HG02798 (cell line): ENCODE results near the gene RSU1.
"Not testable (repeated sequence)": the region's sequence is repeated elsewhere in the genome, so short reads cannot be mapped to it uniquely, and the experiment has no call there.

Experiments
- ATAC-seq: cut with Tn5 transposase; IDR thresholded peaks from one replicate; pipeline ENCODE4 v1.9.1; 2021; ENCODE audit warnings: mild to moderate bottlenecking; ENCODE audit not compliant: unreplicated experiment, poor library complexity

The RSU1 gene

GRCh38 chr10:16788778-16789177, 28.4 kb downstream of the RSU1 start:
- no peak for ATAC-seq

- no peak for ATAC-seq
Observed at GRCh38 chr10:16788125-16788524, 29.1 kb downstream of the RSU1 start.

DNA sequence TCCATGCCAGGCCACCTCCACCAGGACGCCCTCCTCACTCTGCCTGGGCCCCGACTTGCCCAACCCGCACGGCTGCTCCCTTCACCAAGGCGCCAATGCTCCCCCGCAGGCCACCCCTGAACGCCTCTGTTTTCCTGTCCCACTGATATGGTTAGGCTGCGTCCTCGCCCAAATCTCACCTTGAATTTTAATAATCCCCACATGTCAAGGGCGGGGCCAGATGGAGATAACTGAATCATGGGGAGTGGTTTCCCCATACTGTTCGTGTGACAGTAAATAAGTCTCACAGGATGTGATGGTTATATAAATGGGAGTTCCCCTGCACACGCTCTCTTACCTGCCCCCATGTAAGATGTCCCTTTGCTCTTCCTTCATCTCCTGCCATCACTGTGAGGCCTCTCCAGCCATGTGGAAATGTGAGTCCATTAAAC, 29.8 kb downstream of the RSU1 start:
- ATAC-seq = peak; percentile 54

GRCh38 chr10:16780338-16780880, 36.8 kb downstream of the RSU1 start:
- no peak for ATAC-seq

DNA sequence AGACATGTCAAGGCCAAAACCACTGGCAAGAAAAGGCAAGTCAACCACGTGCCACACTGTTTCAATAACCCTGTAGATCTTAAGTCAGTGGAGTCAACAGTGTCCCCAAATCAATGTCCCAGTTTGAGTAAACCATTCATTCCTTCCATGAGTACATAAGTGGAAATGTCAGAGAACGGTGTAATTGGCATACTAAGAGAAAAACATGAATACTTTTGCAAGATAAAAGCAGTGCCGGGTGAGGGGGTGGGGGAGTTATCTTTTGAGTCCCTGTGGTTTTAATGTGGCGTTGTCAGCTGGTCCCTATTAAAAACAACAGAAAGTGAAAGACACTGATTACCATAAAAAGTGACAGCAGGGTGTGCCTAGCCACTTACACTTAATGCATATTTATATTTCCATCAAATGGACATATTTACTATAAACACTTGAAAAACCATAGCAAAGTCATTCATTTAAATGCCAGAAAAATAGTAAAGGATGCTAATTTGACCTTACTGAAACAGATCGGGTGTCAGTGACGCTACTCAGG, 37.8 kb downstream of the RSU1 start:
- peak; percentile 80 for ATAC-seq

DNA sequence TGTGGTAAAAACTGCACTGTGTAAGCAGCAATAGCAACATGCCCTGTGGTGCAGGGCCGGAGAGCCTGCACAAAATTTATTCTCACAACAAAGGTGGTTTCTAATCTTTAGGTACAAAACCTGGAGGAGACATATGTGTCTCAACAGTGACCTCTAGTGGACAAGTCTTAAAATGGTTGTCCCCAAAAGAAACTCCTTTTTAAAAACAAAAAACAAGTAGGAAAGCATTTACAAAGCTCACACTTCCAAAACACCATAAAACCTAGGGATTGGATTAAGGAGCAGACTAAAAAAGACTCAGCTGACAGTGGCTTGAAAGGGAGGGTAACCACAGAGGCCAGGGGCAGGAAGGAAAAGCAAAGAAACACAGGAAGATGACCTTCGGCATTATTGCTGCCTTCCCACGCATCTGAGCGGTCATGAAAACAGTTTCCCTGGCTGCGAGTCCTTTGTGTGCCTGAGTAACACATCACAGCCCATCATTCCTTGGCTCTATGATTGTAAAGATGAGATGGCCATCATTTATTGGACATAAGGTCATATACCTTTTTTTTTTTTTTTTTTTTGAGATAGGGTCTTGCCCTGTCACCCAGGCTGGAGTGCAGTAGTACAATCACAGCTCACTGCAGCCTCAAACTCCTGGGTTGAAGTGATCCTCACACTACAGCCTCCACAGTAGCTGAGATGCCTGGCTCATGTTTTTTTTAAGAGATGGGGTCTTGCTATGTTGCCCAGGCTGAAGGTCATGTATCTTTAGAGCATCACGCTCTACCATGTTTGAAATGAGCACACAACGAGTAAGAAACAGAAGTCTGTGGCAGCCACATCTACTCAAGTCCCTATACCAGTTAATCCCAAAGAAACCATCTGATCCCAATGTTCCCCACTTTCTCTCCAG, 39.5 kb downstream of the RSU1 start:
- peak; percentile 48 for ATAC-seq

- ATAC-seq = no peak
Observed at GRCh38 chr10:16776896-16777295, 40.3 kb downstream of the RSU1 start.

DNA sequence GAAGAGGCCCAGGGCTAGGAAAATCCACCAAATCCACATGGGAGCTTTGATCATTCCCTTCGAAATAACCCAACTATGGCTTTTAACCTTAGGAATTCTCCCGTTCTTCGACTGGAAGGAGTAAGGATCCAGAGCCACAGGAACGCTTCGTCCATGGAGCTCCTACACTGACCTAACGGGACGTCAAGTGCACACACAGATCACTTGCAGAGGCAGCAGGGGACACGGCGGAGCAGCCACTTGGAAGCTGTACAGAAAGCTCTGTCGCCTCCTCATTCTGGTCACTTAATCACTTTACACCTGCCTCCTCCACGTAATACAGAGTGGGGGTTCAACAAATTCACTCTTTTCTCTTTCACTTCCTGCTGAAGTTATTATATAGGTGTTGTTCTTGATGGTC, 43.9 kb downstream of the RSU1 start:
- ATAC-seq = no peak

DNA sequence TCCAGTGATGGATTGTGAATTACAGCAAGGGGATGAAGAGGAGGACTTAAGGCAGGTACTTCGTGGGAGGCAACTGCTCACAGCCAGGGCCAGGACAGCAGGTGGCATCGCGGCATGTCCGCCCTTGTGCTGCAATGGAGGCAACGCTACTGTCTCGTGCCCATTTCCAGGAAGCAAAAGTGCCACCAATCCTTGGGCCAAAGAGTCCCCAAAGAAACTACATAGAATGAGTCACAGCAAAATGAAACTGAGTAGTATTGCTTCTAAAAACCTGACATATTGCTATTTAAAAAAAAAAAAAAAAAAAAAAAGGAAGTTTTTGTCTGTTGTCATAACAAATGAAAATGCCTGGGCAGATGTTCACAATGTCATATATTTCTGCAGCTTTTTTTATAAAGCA, 46.6 kb downstream of the RSU1 start:
- ATAC-seq = peak; percentile 67

DNA sequence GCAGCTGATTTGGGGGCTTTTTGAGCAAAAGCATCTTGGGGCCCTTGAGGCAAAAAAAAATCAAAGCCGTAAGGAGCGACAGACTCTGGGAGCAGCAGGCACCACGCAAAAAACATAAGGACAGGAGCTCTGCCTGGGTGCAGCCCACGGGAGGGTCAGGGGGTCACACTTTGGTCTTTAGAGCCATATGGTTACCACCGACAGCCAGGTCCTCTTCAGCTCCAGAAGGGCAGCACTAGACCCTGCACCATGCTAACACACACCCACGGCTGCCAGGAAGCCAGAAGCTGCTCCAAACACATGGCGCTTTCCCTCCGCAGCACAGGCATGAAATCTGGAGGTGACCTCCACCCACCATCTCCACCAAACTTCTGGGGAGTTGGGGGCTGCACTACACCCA, 47.1 kb downstream of the RSU1 start:
- no peak for ATAC-seq

- no peak for ATAC-seq
Observed at GRCh38 chr10:16769331-16769730, 47.9 kb downstream of the RSU1 start.

GRCh38 chr10:16768702-16769101, 48.5 kb downstream of the RSU1 start:
- ATAC-seq = no peak

GRCh38 chr10:16765509-16766375, 51.5 kb downstream of the RSU1 start:
- ATAC-seq = peak; percentile 54

GRCh38 chr10:16761300-16761699, 55.9 kb downstream of the RSU1 start:
- ATAC-seq = no peak

DNA sequence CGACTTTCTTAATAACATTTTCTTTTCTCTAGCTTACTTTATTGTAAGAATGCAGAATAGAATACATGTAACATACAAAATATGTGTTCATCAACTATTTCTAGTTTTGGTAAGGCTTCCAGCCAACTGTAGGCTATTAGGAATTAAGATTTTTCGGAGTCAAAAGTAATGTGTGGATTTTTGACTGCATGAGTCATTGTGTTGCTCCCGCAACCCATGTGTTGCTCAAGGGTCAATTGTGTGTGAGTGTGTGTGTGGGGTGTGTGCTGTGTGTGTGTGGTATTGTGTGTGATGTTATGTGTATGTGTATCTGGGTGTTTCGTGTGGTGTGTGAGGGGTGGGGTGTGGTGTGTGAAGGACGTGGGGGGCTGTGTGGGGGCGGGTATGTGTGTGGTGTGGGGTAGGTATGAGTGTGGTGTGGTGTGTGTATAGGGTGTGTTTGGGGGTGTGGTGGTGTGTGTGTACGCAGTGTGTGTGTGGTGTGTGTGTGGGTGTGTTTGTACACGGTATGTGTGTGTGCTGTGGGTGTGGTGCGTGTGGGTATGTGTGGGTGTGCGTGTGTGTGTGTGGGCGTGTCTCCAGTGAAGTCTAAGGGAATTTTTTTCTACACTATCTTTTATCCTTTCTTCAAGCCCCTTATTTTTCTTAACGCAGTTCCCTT, 60.5 kb downstream of the RSU1 start:
- no peak for ATAC-seq

GRCh38 chr10:16754765-16755164, 62.5 kb downstream of the RSU1 start:
- no peak for ATAC-seq

GRCh38 chr10:16752849-16753248, 64.4 kb downstream of the RSU1 start:
- ATAC-seq = not testable (repeated sequence)

- ATAC-seq = no peak
Observed at GRCh38 chr10:16752099-16752498, 65.1 kb downstream of the RSU1 start.

GRCh38 chr10:16751244-16751643, 66.0 kb downstream of the RSU1 start:
- ATAC-seq = no peak

- ATAC-seq = no peak
Observed at GRCh38 chr10:16750461-16750860, 66.8 kb downstream of the RSU1 start.
